Smooth muscle cell (in vitro differentiated cells): ENCODE data around the gene TMEM164. TPM values are rescaled to one million over a fixed set of nuclear protein-coding genes. Genes with fewer than 3 reads are reported as not detected.

Experiments used
- DNase-seq: peaks from one replicate; lab custom pipeline; 2025; ENCODE audit not compliant: unreplicated experiment; lab: John Stamatoyannopoulos, UW
- H2AFZ ChIP-seq: fragments of 200-600 bp; sonication (generic); 2 replicates; pipeline ENCODE4 v1.6.0; 2016; ENCODE audit warnings: antibody characterized with exemption, low read depth, mild to moderate bottlenecking
- H3F3A ChIP-seq: fragments of 200-600 bp; sonication (generic); 2 replicates; pipeline ENCODE4 v1.6.0; 2017; ENCODE audit warnings: antibody characterized with exemption, low read depth
- H3K27ac ChIP-seq: fragments of 200-600 bp; sonication (generic); 2 replicates; pipeline ENCODE4 v1.5.1; 2016; ENCODE audit warnings: low read depth, mild to moderate bottlenecking
- H3K27me3 ChIP-seq: fragments of 200-600 bp; sonication (generic); 2 replicates; pipeline ENCODE4 v1.6.1; 2016; ENCODE audit warnings: low read depth, mild to moderate bottlenecking
- H3K36me3 ChIP-seq: fragments of 200-600 bp; sonication (generic); 2 replicates; pipeline ENCODE4 v1.5.1; 2016; ENCODE audit warnings: low read depth
- H3K4me1 ChIP-seq: fragments of 200-600 bp; sonication (generic); 2 replicates; pipeline ENCODE4 v1.5.1; 2016; ENCODE audit warnings: low read depth
- H3K4me2 ChIP-seq: fragments of 200-600 bp; sonication (generic); 2 replicates; pipeline ENCODE4 v1.6.0; 2016; ENCODE audit warnings: mild to moderate bottlenecking
- H3K4me3 ChIP-seq: fragments of 200-600 bp; sonication (generic); 2 replicates; pipeline ENCODE4 v1.5.1; 2016; ENCODE audit warnings: mild to moderate bottlenecking
- H3K79me2 ChIP-seq: fragments of 200-600 bp; sonication (generic); 2 replicates; pipeline ENCODE4 v1.6.0; 2016; ENCODE audit warnings: low read depth, mild to moderate bottlenecking
- H3K9ac ChIP-seq: fragments of 200-600 bp; sonication (generic); 2 replicates; pipeline ENCODE4 v1.6.0; 2016; ENCODE audit warnings: low read depth
- H3K9me3 ChIP-seq: fragments of 200-600 bp; sonication (generic); replicated peaks from 2 replicates; pipeline ENCODE4 v1.5.1; 2016; ENCODE audit warnings: low read depth
- H4K20me1 ChIP-seq: fragments of 200-600 bp; sonication (generic); 2 replicates; pipeline ENCODE4 v1.6.0; 2016; ENCODE audit warnings: low read depth
- CTCF ChIP-seq: fragments of 200-600 bp; sonication (generic); IDR thresholded peaks from 2 replicates; pipeline ENCODE4 v1.5.1; 2017; ENCODE audit warnings: borderline replicate concordance, mild to moderate bottlenecking, antibody characterized with exemption; ENCODE audit not compliant: insufficient read depth, poor library complexity, severe bottlenecking
- WGBS: methylation state at CpG from one replicate; pipeline ENCODE4 v1.1.7; 2016; ENCODE audit warnings: low lambda C conversion rate; 5-methylcytosine and 5-hydroxymethylcytosine counted together
- polyA plus RNA-seq: library from polyadenylated mRNA; unstranded; fragments of >200 nt; fragmentation: Nextera tagmentation; extraction: Ambion mirVana; gene quantifications from 2 replicates; pipeline ENCODE4 v1.2.1, GENCODE V29; 2016
- total RNA-seq: library from RNA; depleted of rRNA; stranded (reverse); fragments of >200 nt; gene quantifications from 2 replicates; pipeline ENCODE4 v1.2.3, GENCODE V29; 2014

Gene TMEM164
- total and polyA plus RNA-seq, 2 experiments from 2014 or later = 1.5 to 8.9 TPM

- DNase-seq = no peak
- no peaks in the 10 kb centered on the region for H3F3A ChIP-seq
- H3K27me3 ChIP-seq = no peaks in the 10 kb centered on the region
- H3K27ac ChIP-seq = no peak overlapping the region
- no peaks in the 10 kb centered on the region for H3K36me3 ChIP-seq
- no peaks in the 10 kb centered on the region for H3K79me2 ChIP-seq
- no peaks in the 10 kb centered on the region for H4K20me1 ChIP-seq
- H3K4me1 ChIP-seq = no peaks in the 10 kb centered on the region
- H3K9ac ChIP-seq = no peak overlapping the region
- no peak overlapping the region for H3K4me3 ChIP-seq
- H3K4me2 ChIP-seq = no peak overlapping the region
- H2AFZ ChIP-seq = no peak overlapping the region
- TF ChIP-seq CTCF = no peak
- 44% methylated on average over 1 of the region's 1 CpG for WGBS
- H3K9me3 ChIP-seq = no peaks in the 10 kb centered on the region
Observed at GRCh38 chrX:110103344-110103743, 100.4 kb downstream of the TMEM164 start.

DNA sequence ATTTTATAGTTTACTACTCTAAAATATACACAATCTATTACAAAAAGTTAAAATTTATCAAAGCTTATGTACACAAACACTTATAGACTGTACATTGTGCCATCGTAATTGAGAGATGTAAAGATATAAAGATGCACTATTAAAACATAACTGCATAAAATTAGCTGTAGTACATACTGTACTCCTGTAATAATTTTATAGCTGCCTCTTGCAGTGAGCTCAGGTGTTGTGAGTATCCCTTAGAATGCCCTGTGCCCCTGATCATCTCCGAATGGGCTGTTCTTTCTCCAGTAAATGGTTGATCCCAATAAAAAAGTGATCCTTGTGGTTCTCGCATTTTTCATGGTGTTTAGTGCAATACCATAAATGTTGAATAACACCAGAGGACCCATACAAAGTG, 101.2 kb downstream of the TMEM164 start:
- WGBS = 74% methylated on average over 3 of the region's 3 CpGs
- Histone ChIP-seq H3K79me2 (no peaks in the 10 kb centered on the region), H3K4me2 (no peak overlapping the region), H2AFZ (no peak overlapping the region), H3K9ac (no peak overlapping the region), H3K4me3 (no peak overlapping the region), H3F3A (no peaks in the 10 kb centered on the region), H3K4me1 (no peaks in the 10 kb centered on the region), H4K20me1 (no peaks in the 10 kb centered on the region), H3K27me3 (no peaks in the 10 kb centered on the region), H3K27ac (no peak overlapping the region), H3K9me3 (no peaks in the 10 kb centered on the region), H3K36me3 (no peaks in the 10 kb centered on the region)
- no peak for DNase-seq
- TF ChIP-seq CTCF = no peak

GRCh38 chrX:110108381-110108821, 105.5 kb downstream of the TMEM164 start:
- Histone ChIP-seq H2AFZ (no peak overlapping the region), H3F3A (no peaks in the 10 kb centered on the region), H3K27ac (no peak overlapping the region), H3K36me3 (no peaks in the 10 kb centered on the region), H3K9ac (no peak overlapping the region), H3K27me3 (no peaks in the 10 kb centered on the region), H3K9me3 (no peaks in the 10 kb centered on the region), H3K4me3 (no peak overlapping the region), H3K79me2 (no peaks in the 10 kb centered on the region), H4K20me1 (no peaks in the 10 kb centered on the region), H3K4me1 (no peaks in the 10 kb centered on the region), H3K4me2 (no peak overlapping the region)
- no peak for TF ChIP-seq CTCF
- DNase-seq = no peak
- 75% methylated on average over 3 of the region's 3 CpGs for WGBS

DNA sequence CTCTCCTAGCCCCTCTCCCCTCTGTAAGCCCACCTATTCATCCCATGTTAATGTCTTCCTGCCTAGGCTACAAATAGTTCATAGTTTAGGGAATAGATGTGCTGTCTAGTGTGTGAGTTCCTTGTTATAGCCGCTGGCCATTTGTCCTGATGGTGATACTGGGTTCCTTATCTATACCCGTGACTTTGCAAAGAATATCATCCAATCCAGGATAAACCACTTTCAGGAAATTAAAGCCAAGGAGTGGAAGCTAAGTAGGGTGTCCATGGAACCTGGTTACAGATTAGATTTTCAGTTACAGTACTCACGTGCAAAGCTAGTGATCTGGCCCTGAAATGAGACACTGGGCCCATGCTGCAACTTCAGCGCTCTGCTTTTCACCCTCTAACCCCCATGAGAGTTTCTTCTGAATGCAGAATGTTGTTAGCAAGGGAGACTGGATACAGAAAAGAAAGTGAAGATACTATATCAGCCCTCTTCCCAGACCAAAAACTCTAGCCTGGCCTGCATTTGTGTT, 111.4 kb downstream of the TMEM164 start:
- Histone ChIP-seq H3K27ac (no peak overlapping the region), H3K27me3 (no peaks in the 10 kb centered on the region), H3K36me3 (no peaks in the 10 kb centered on the region), H3K9me3 (peaks cover 2% of the 10 kb centered on the region), H4K20me1 (no peaks in the 10 kb centered on the region), H3K4me1 (no peaks in the 10 kb centered on the region), H2AFZ (no peak overlapping the region), H3K4me2 (no peak overlapping the region), H3K4me3 (no peak overlapping the region), H3K9ac (no peak overlapping the region), H3F3A (no peaks in the 10 kb centered on the region), H3K79me2 (no peaks in the 10 kb centered on the region)
- WGBS = 66% methylated on average over 4 of the region's 4 CpGs
- no peak for TF ChIP-seq CTCF
- DNase-seq = no peak
